ENCODE data around the gene MYO18B. TPM values are rescaled to one million over a fixed set of nuclear protein-coding genes. Genes with fewer than 3 reads are reported as not detected.
A peak's percentile ranks its signal among the peaks of the same experiment; 100 is the strongest.
"Not testable (repeated sequence)": the region's sequence is repeated elsewhere in the genome, so short reads cannot be mapped to it uniquely, and the experiment has no call there.

MYO18B gene
- polyA plus RNA-seq (2012; ENCODE audit: insufficient read depth, insufficient read length): 0.49 TPM

GRCh38 chr22:25741692-25742626 lies at the start of gene MYO18B:
Gene MYO18B (plus strand): TSS chr22:25742188. CDS start chr22:25761093, 18,905 bp downstream.
- no peak for DNase-seq (ENCODE audit: low read depth, low spot score)
- no peak within 1 kb of the TSS for H3K4me3 ChIP-seq (ENCODE audit: low read length)

GRCh38 chr22:25692397-25693267 lies 49.4 kb upstream of the MYO18B start:
- DNase-seq (ENCODE audit: low read depth, low spot score): no peak
- H3K4me3 ChIP-seq (ENCODE audit: low read length): no peak overlapping the region

- DNase-seq (ENCODE audit: low read depth, low spot score): no peak
- no peak overlapping the region for H3K4me3 ChIP-seq (ENCODE audit: low read length)
These were observed 48.8 kb upstream of the MYO18B start for GRCh38 chr22:25693268-25693565.

- DNase-seq (ENCODE audit: low read depth, low spot score): no peak
- H3K4me3 ChIP-seq (ENCODE audit: low read length): no peak overlapping the region
These were observed 47.6 kb upstream of the MYO18B start for GRCh38 chr22:25694196-25694907.

GRCh38 chr22:25695146-25695545 lies 46.8 kb upstream of the MYO18B start:
- DNase-seq (ENCODE audit: low read depth, low spot score): no peak
- no peak overlapping the region for H3K4me3 ChIP-seq (ENCODE audit: low read length)

- H3K4me3 ChIP-seq (ENCODE audit: low read length): no peak overlapping the region
- no peak for DNase-seq (ENCODE audit: low read depth, low spot score)
These were observed 45.2 kb upstream of the MYO18B start for GRCh38 chr22:25696763-25697162.

- no peak overlapping the region for H3K4me3 ChIP-seq (ENCODE audit: low read length)
- DNase-seq (ENCODE audit: low read depth, low spot score): no peak
These were observed 44.8 kb upstream of the MYO18B start for GRCh38 chr22:25697181-25697664.

- no peak for DNase-seq (ENCODE audit: low read depth, low spot score)
These were observed 44.0 kb upstream of the MYO18B start for GRCh38 chr22:25697978-25698377.

GRCh38 chr22:25698461-25698860 lies 43.5 kb upstream of the MYO18B start:
- DNase-seq (ENCODE audit: low read depth, low spot score): no peak
- no peak overlapping the region for H3K4me3 ChIP-seq (ENCODE audit: low read length)

More at GRCh38 chr22:25697978-25698377, 44.0 kb upstream of the MYO18B start:
- H3K4me3 ChIP-seq (ENCODE audit: low read length): no peak overlapping the region

- no peak overlapping the region for H3K4me3 ChIP-seq (ENCODE audit: low read length)
- no peak for DNase-seq (ENCODE audit: low read depth, low spot score)
These were observed 43.0 kb upstream of the MYO18B start for GRCh38 chr22:25698978-25699377.

- DNase-seq (ENCODE audit: low read depth, low spot score): peak; percentile 41
- no peak overlapping the region for H3K4me3 ChIP-seq (ENCODE audit: low read length)
These were observed 40.8 kb upstream of the MYO18B start for GRCh38 chr22:25701056-25701780.

GRCh38 chr22:25702040-25702439 lies 39.9 kb upstream of the MYO18B start:
- DNase-seq (ENCODE audit: low read depth, low spot score): no peak
- no peak overlapping the region for H3K4me3 ChIP-seq (ENCODE audit: low read length)

- DNase-seq (ENCODE audit: low read depth, low spot score): no peak
- no peak overlapping the region for H3K4me3 ChIP-seq (ENCODE audit: low read length)
These were observed 39.3 kb upstream of the MYO18B start for GRCh38 chr22:25702571-25703167.

GRCh38 chr22:25704701-25705100 lies 37.3 kb upstream of the MYO18B start:
- DNase-seq (ENCODE audit: low read depth, low spot score): no peak
- no peak overlapping the region for H3K4me3 ChIP-seq (ENCODE audit: low read length)

GRCh38 chr22:25706197-25706596 lies 35.8 kb upstream of the MYO18B start:
- H3K4me3 ChIP-seq (ENCODE audit: low read length): no peak overlapping the region
- DNase-seq (ENCODE audit: low read depth, low spot score): no peak

- H3K4me3 ChIP-seq (ENCODE audit: low read length); DNase-seq (ENCODE audit: low read depth, low spot score): not testable (repeated sequence)
These were observed 33.6 kb upstream of the MYO18B start for GRCh38 chr22:25708430-25708829.

GRCh38 chr22:25709758-25710157 lies 32.2 kb upstream of the MYO18B start:
- no peak overlapping the region for H3K4me3 ChIP-seq (ENCODE audit: low read length)
- no peak for DNase-seq (ENCODE audit: low read depth, low spot score)

- no peak for DNase-seq (ENCODE audit: low read depth, low spot score)
- H3K4me3 ChIP-seq (ENCODE audit: low read length): no peak overlapping the region
These were observed 31.5 kb upstream of the MYO18B start for GRCh38 chr22:25710501-25710900.
